ENCODE measurements around the gene PATJ. TPM values are rescaled to one million over a fixed set of nuclear protein-coding genes. Genes with fewer than 3 reads are reported as not detected.

The PATJ gene
- total and polyA plus RNA-seq, 8 donors, result 27.6 to 58.8 (median 38.8) TPM

GRCh38 chr1:61743431-61743705 lies 1.1 kb downstream of the PATJ start:
- Histone ChIP-seq H3K4me1 (peaks cover 4 to 18% of the 10 kb centered on the region in 2 donors), H3K27me3 (peaks cover 0 to 16% of the 10 kb centered on the region in 2 donors), H3K27ac (peak overlapping the region; percentile 83 to 93), H3K36me3 (no peaks in the 10 kb centered on the region), H3K4me3 (peak overlapping the region; percentile 77 to 83), H3K9me3 (no peaks in the 10 kb centered on the region)
- intact Hi-C loops (cut with DNase I), result no loop called here
- ATAC-seq (no peak), DNase-seq (no peak)
- no peak for TF ChIP-seq CTCF (IDR thresholded peaks at IDR 0.05)

GRCh38 chr1:61743716-61744580 lies 1.7 kb downstream of the PATJ start:
- Histone ChIP-seq H3K27me3 (peaks cover 0 to 16% of the 10 kb centered on the region in 2 donors), H3K27ac (peak overlapping the region in 1 of 2 donors; percentile 93), H3K36me3 (no peaks in the 10 kb centered on the region), H3K4me3 (peak overlapping the region in 1 of 2 donors; percentile 77), H3K4me1 (peaks cover 4 to 18% of the 10 kb centered on the region in 2 donors), H3K9me3 (no peaks in the 10 kb centered on the region)
- DNase-seq (peak in 1 of 4 donors; percentile 2), ATAC-seq (no peak)
- TF ChIP-seq CTCF (IDR thresholded peaks at IDR 0.05), result no peak
- intact Hi-C loops (cut with DNase I), result no loop called here

- ATAC-seq (no peak), DNase-seq (peak in 1 of 4 donors; percentile 3)
- no peak overlapping the region for H3K27ac ChIP-seq
- no peak for TF ChIP-seq CTCF (IDR thresholded peaks at IDR 0.05)
- no peaks in the 10 kb centered on the region for H3K36me3 ChIP-seq
- intact Hi-C loops (cut with DNase I), result no loop called here
- H3K27me3 ChIP-seq, result peaks cover 0 to 16% of the 10 kb centered on the region in 2 donors
- no peak overlapping the region for H3K4me3 ChIP-seq
- no peaks in the 10 kb centered on the region for H3K9me3 ChIP-seq
- H3K4me1 ChIP-seq, result peaks cover 4 to 12% of the 10 kb centered on the region in 2 donors
Observed at GRCh38 chr1:61746813-61747212, 4.5 kb downstream of the PATJ start.

- Histone ChIP-seq H3K4me3 (no peak overlapping the region), H3K36me3 (no peaks in the 10 kb centered on the region), H3K9me3 (no peaks in the 10 kb centered on the region), H3K4me1 (peaks cover 2 to 4% of the 10 kb centered on the region in 2 donors), H3K27ac (no peak overlapping the region), H3K27me3 (no peaks in the 10 kb centered on the region)
- ATAC-seq (no peak), DNase-seq (no peak)
- TF ChIP-seq CTCF (IDR thresholded peaks at IDR 0.05), result no peak
- intact Hi-C loops (cut with DNase I), result no loop called here
Observed at GRCh38 chr1:61748566-61748965, 6.3 kb downstream of the PATJ start.

GRCh38 chr1:61749574-61749973 lies 7.3 kb downstream of the PATJ start:
- no peak for DNase-seq
- no peak overlapping the region for H3K27ac ChIP-seq
- no peaks in the 10 kb centered on the region for H3K9me3 ChIP-seq
- no peak for ATAC-seq
- H3K27me3 ChIP-seq, result no peaks in the 10 kb centered on the region
- no peak for TF ChIP-seq CTCF (IDR thresholded peaks at IDR 0.05)
- intact Hi-C loops (cut with DNase I), result no loop called here
- no peak overlapping the region for H3K4me3 ChIP-seq
- peaks cover 0 to 4% of the 10 kb centered on the region in 2 donors for H3K4me1 ChIP-seq
- H3K36me3 ChIP-seq, result no peaks in the 10 kb centered on the region
